K562 (cell line): ENCODE data around the gene DDX5.

Experiments
- CHCHD3 ChIP-seq: fragments of 250-450 bp; sonication (Bioruptor Pico); IDR thresholded peaks from 2 replicates; pipeline ENCODE4 v2.1.2; 2022; ENCODE audit warnings: mild to moderate bottlenecking
- ETV6 ChIP-seq, 3 experiments: fragments of 150-350 bp in 1 of 3; sonication (generic) in 1 of 3; formaldehyde crosslinking in 1 of 3; IDR thresholded peaks; 2 replicates each; pipeline versions ENCODE4 v1.6.1 to v1.8.0; 2014 to 2022; ENCODE audit warnings: borderline replicate concordance in 2 of 3, low read depth in 2 of 3, antibody characterized with exemption in 1 of 3, low read length in 1 of 3, mild to moderate bottlenecking in 1 of 3, missing genetic modification reagents in 1 of 3
- EZH2 ChIP-seq: IDR thresholded peaks from 2 replicates; pipeline ENCODE4 v1.6.1; 2012; ENCODE audit warnings: low read depth, mild to moderate bottlenecking, inconsistent platforms, low read length, borderline replicate concordance
- NFIC ChIP-seq: fragments of 450-650 bp; IDR thresholded peaks from 2 replicates; pipeline ENCODE4 v1.6.1; 2017; ENCODE audit warnings: mild to moderate bottlenecking, inconsistent platforms
- ZFP36 ChIP-seq: fragments of 150-350 bp; IDR thresholded peaks from 2 replicates; pipeline ENCODE4 v1.6.1; 2018; ENCODE audit warnings: low read length, low read depth; ENCODE audit not compliant: partially characterized antibody
- TF ChIP-seq, protein P1 (sequence below): fragments of 250-450 bp; sonication (Bioruptor Pico); IDR thresholded peaks from 2 replicates; pipeline ENCODE4 v1.5.1; 2021; ENCODE audit warnings: mild to moderate bottlenecking
- TF ChIP-seq, protein P2 (sequence below): sonication (generic); formaldehyde crosslinking; IDR thresholded peaks from 2 replicates; pipeline ENCODE4 v1.9.0; 2022; ENCODE audit warnings: mild to moderate bottlenecking, missing genetic modification reagents
- TF ChIP-seq, protein P3 (sequence below): fragments of 450-650 bp; IDR thresholded peaks from 2 replicates; pipeline ENCODE4 v1.6.1; 2016; ENCODE audit warnings: borderline replicate concordance

DNA sequence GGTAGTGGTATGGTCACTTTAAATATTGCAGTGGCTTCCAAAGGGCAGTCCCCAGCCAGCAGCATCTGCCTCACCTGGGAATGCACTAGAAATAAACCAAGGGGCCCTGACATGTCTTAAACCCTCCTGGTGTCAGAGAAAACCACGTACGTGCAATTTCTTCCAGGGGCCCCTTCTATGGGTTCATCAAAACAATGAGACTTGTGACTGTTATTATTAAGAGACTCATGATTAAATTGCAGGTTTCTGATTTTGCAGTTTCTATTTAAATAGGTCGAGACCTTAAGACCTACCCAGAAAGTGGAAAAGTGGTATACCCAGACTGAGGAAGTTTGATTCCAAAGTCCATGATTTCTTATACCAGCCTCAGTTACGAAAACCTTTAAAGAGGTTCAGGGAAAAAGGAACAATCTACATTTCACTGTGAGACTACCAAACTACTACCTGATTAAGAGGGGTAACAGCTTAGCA lies 8.5 kb downstream of the DDX5 start:
- TF ChIP-seq, protein P1, sequence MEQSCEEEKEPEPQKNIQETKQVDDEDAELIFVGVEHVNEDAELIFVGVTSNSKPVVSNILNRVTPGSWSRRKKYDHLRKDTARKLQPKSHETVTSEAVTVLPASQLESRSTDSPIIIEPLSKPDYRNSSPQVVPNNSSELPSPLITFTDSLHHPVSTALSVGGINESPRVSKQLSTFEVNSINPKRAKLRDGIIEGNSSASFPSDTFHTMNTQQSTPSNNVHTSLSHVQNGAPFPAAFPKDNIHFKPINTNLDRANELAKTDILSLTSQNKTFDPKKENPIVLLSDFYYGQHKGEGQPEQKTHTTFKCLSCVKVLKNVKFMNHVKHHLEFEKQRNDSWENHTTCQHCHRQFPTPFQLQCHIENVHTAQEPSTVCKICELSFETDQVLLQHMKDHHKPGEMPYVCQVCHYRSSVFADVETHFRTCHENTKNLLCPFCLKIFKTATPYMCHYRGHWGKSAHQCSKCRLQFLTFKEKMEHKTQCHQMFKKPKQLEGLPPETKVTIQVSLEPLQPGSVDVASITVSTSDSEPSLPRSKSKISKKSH (CRISPR knock-in tag): no peak
- TF ChIP-seq ZFP36: no peak
- no peak for TF ChIP-seq EZH2
- TF ChIP-seq, protein P2, sequence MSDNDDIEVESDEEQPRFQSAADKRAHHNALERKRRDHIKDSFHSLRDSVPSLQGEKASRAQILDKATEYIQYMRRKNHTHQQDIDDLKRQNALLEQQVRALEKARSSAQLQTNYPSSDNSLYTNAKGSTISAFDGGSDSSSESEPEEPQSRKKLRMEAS (CRISPR knock-in tag): no peak
- TF ChIP-seq, protein P3, sequence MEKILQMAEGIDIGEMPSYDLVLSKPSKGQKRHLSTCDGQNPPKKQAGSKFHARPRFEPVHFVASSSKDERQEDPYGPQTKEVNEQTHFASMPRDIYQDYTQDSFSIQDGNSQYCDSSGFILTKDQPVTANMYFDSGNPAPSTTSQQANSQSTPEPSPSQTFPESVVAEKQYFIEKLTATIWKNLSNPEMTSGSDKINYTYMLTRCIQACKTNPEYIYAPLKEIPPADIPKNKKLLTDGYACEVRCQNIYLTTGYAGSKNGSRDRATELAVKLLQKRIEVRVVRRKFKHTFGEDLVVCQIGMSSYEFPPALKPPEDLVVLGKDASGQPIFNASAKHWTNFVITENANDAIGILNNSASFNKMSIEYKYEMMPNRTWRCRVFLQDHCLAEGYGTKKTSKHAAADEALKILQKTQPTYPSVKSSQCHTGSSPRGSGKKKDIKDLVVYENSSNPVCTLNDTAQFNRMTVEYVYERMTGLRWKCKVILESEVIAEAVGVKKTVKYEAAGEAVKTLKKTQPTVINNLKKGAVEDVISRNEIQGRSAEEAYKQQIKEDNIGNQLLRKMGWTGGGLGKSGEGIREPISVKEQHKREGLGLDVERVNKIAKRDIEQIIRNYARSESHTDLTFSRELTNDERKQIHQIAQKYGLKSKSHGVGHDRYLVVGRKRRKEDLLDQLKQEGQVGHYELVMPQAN: no peak
- no peak for TF ChIP-seq CHCHD3
- no peak for TF ChIP-seq NFIC
- 0 out of 4 replicates have a peak, but pooled peaks of 1 of the 2 experiments have one; percentile 12 for TF ChIP-seq ETV6 (IDR thresholded peaks at IDR 0.05; ENCODE audit: borderline replicate concordance in 1 of 2, low read depth in 2 of 2, low read length in 1 of 2)
- no peak for TF ChIP-seq ETV6 (CRISPR knock-in tag; IDR thresholded peaks at IDR 0.05; ENCODE audit: borderline replicate concordance)
